Esophagus (tissue), 2 donors: ENCODE measurements around the gene TMPRSS9. TPM values are rescaled to one million over a fixed set of nuclear protein-coding genes. Genes with fewer than 3 reads are reported as not detected.

ENCODE experiments used
- H3K27ac ChIP-seq, 2 donors: one replicate each; pipeline ENCODE4 v1.5.1; 2013; ENCODE audit warnings: low read depth in 2 of 2, mild to moderate bottlenecking in 2 of 2, inconsistent platforms in 1 of 2, low read length in 1 of 2, moderate library complexity in 1 of 2
- H3K27me3 ChIP-seq, 2 donors: one replicate each; pipeline ENCODE4 v1.6.1; 2013; ENCODE audit warnings: low read length in 2 of 2, control low read depth in 1 of 2, mild to moderate bottlenecking in 1 of 2; ENCODE audit not compliant: insufficient read depth in 2 of 2, control insufficient read depth in 1 of 2
- H3K36me3 ChIP-seq, 2 donors: one replicate each; pipeline ENCODE4 v1.6.1; 2013; ENCODE audit warnings: low read length in 1 of 2; ENCODE audit not compliant: control insufficient read depth in 2 of 2, insufficient read depth in 2 of 2
- H3K4me1 ChIP-seq, 2 donors: one replicate each; pipeline ENCODE4 v1.6.1; 2013; ENCODE audit warnings: low read length in 1 of 2; ENCODE audit not compliant: control insufficient read depth in 2 of 2, insufficient read depth in 2 of 2
- H3K4me3 ChIP-seq, 2 donors: one replicate each; pipeline ENCODE4 v1.5.1; 2013; ENCODE audit warnings: low read length in 2 of 2, mild to moderate bottlenecking in 2 of 2, low read depth in 1 of 2, moderate library complexity in 1 of 2
- H3K9me3 ChIP-seq, 2 donors: one replicate each; pipeline ENCODE4 v1.6.1; 2013; ENCODE audit warnings: mild to moderate bottlenecking in 2 of 2, low read depth in 1 of 2, low read length in 1 of 2, moderate library complexity in 1 of 2; ENCODE audit not compliant: control insufficient read depth in 2 of 2, insufficient read depth in 1 of 2
- WGBS, 2 donors: extraction: QIAGEN DNeasy Blood & Tissue Kit; methylation state at CpG; one replicate each; pipeline ENCODE4 v1.1.7; 2013; 5-methylcytosine and 5-hydroxymethylcytosine counted together
- polyA plus RNA-seq, 2 donors: library from polyadenylated mRNA; stranded (reverse); fragments of 200-250 nt; gene quantifications; one replicate each; pipeline ENCODE4 v1.2.3, GENCODE V29; 2013
- donor health status: healthy with polysubstance abuse.
- donor health status: Bipolar disorder and iron deficiency.

TMPRSS9 gene
- polyA plus RNA-seq, 2 donors: 0.04 TPM; not detected in 1

- H3K9me3 ChIP-seq: no peaks in the 10 kb centered on the region
- no peak overlapping the region for H3K27ac ChIP-seq
- H3K4me3 ChIP-seq: no peak overlapping the region
- WGBS, 2 donors: 92 to 93% methylated on average over 42 of the region's 42 CpGs
- peaks cover 3 to 55% of the 10 kb centered on the region in 2 donors for H3K36me3 ChIP-seq
- H3K27me3 ChIP-seq: no peaks in the 10 kb centered on the region
- no peaks in the 10 kb centered on the region for H3K4me1 ChIP-seq
Measured at GRCh38 chr19:2434721-2435265, 74.7 kb downstream of the TMPRSS9 start.

GRCh38 chr19:2436384-2436783, 76.3 kb downstream of the TMPRSS9 start:
- Histone ChIP-seq H3K4me3 (no peak overlapping the region), H3K27ac (no peak overlapping the region), H3K27me3 (no peaks in the 10 kb centered on the region), H3K9me3 (no peaks in the 10 kb centered on the region), H3K36me3 (peaks cover 5 to 51% of the 10 kb centered on the region in 2 donors), H3K4me1 (no peaks in the 10 kb centered on the region)
- 95 to 97% methylated on average over 27 to 39 of the region's 39 CpGs for WGBS, 2 donors

- H3K27me3 ChIP-seq: no peaks in the 10 kb centered on the region
- peaks cover 9 to 50% of the 10 kb centered on the region in 2 donors for H3K36me3 ChIP-seq
- H3K9me3 ChIP-seq: no peaks in the 10 kb centered on the region
- H3K4me3 ChIP-seq: no peak overlapping the region
- H3K27ac ChIP-seq: no peak overlapping the region
- H3K4me1 ChIP-seq: no peaks in the 10 kb centered on the region
- 97% methylated on average over 15 of the region's 15 CpGs for WGBS, 2 donors
Measured at GRCh38 chr19:2436926-2437325, 76.9 kb downstream of the TMPRSS9 start.

GRCh38 chr19:2438178-2438577, 78.1 kb downstream of the TMPRSS9 start:
- Histone ChIP-seq H3K36me3 (peaks cover 12 to 50% of the 10 kb centered on the region in 2 donors), H3K9me3 (no peaks in the 10 kb centered on the region), H3K4me3 (no peak overlapping the region), H3K27ac (no peak overlapping the region), H3K4me1 (no peaks in the 10 kb centered on the region), H3K27me3 (no peaks in the 10 kb centered on the region)
- 94 to 95% methylated on average over 20 of the region's 20 CpGs for WGBS, 2 donors

- Histone ChIP-seq H3K9me3 (no peaks in the 10 kb centered on the region), H3K27me3 (no peaks in the 10 kb centered on the region), H3K36me3 (peaks cover 12 to 44% of the 10 kb centered on the region in 2 donors), H3K27ac (no peak overlapping the region), H3K4me1 (no peaks in the 10 kb centered on the region), H3K4me3 (no peak overlapping the region)
- 97 to 100% methylated on average over 1 of the region's 1 CpG for WGBS, 2 donors
Measured at GRCh38 chr19:2440515-2440914, 80.5 kb downstream of the TMPRSS9 start.

- Histone ChIP-seq H3K27ac (no peak overlapping the region), H3K36me3 (peaks cover 12 to 44% of the 10 kb centered on the region in 2 donors), H3K4me3 (no peak overlapping the region), H3K27me3 (no peaks in the 10 kb centered on the region), H3K4me1 (no peaks in the 10 kb centered on the region), H3K9me3 (no peaks in the 10 kb centered on the region)
- 96 to 97% methylated on average over 26 of the region's 26 CpGs for WGBS, 2 donors
Measured at GRCh38 chr19:2441096-2441752, 81.2 kb downstream of the TMPRSS9 start.

- Histone ChIP-seq H3K4me3 (no peak overlapping the region), H3K4me1 (no peaks in the 10 kb centered on the region), H3K27ac (no peak overlapping the region), H3K27me3 (no peaks in the 10 kb centered on the region), H3K9me3 (no peaks in the 10 kb centered on the region), H3K36me3 (peaks cover 9 to 30% of the 10 kb centered on the region in 2 donors)
- WGBS, 2 donors: 93% methylated on average over 22 of the region's 22 CpGs
Measured at GRCh38 chr19:2443116-2443784, 83.2 kb downstream of the TMPRSS9 start.

GRCh38 chr19:2443785-2444182, 83.7 kb downstream of the TMPRSS9 start:
- no peak overlapping the region for H3K4me3 ChIP-seq
- 90 to 93% methylated on average over 17 of the region's 17 CpGs for WGBS, 2 donors
- H3K27ac ChIP-seq: no peak overlapping the region
- no peaks in the 10 kb centered on the region for H3K27me3 ChIP-seq
- H3K4me1 ChIP-seq: no peaks in the 10 kb centered on the region
- H3K36me3 ChIP-seq: peaks cover 9 to 27% of the 10 kb centered on the region in 2 donors
- H3K9me3 ChIP-seq: no peaks in the 10 kb centered on the region

GRCh38 chr19:2444251-2445002, 84.4 kb downstream of the TMPRSS9 start:
- H3K4me3 ChIP-seq: no peak overlapping the region
- H3K36me3 ChIP-seq: peaks cover 9 to 23% of the 10 kb centered on the region in 2 donors
- no peak overlapping the region for H3K27ac ChIP-seq
- no peaks in the 10 kb centered on the region for H3K9me3 ChIP-seq
- no peaks in the 10 kb centered on the region for H3K4me1 ChIP-seq
- H3K27me3 ChIP-seq: no peaks in the 10 kb centered on the region
- WGBS, 2 donors: 92 to 95% methylated on average over 34 of the region's 34 CpGs
